PC-9 (cell line): ENCODE data around the gene BEND6. TPM values are rescaled to one million over a fixed set of nuclear protein-coding genes. Genes with fewer than 3 reads are reported as not detected.

Experiments
- BruUV-seq: library from RNA; stranded (reverse); fragments of 400-500 nt; replicated peaks from 2 replicates; lab custom pipeline; 2021; lab: Mats Ljungman, UMichigan
- CTCF ChIA-PET: fragments of 300-600 bp; sonication (Branson Sonifier 250); formaldehyde crosslinking; loops from one replicate; lab custom pipeline; 2022; ENCODE audit warnings: antibody characterized with exemption; lab: Charles Lee
- POLR2A ChIA-PET: fragments of 300-600 bp; sonication (Branson Sonifier 250); formaldehyde crosslinking; loops from one replicate; lab custom pipeline; 2022; ENCODE audit warnings: antibody characterized with exemption; ENCODE audit not compliant: unreplicated experiment; lab: Charles Lee
- DNase-seq, 2 experiments: peaks; one replicate each; pipeline versions ENCODE4 v3.0.0 to v3.0.0-alpha.2; 2015 to 2022; ENCODE audit warnings: mixed read lengths in 1 of 2
- H2AFZ ChIP-seq: fragments of 200-600 bp; sonication (generic); 2 replicates; pipeline ENCODE4 v1.8.1; 2017; ENCODE audit warnings: antibody characterized with exemption
- H3F3A ChIP-seq: fragments of 200-600 bp; sonication (generic); 2 replicates; pipeline ENCODE4 v1.8.1; 2017; ENCODE audit warnings: antibody characterized with exemption, mild to moderate bottlenecking, low read depth; ENCODE audit not compliant: insufficient read depth
- H3K27ac ChIP-seq: fragments of 200-600 bp; sonication (generic); 2 replicates; pipeline ENCODE4 v1.6.1; 2016; ENCODE audit warnings: mixed run types
- H3K27me3 ChIP-seq: fragments of 200-600 bp; sonication (generic); 2 replicates; pipeline ENCODE4 v1.6.1; 2016; ENCODE audit warnings: low read depth, mixed run types; ENCODE audit not compliant: insufficient read depth
- H3K36me3 ChIP-seq: fragments of 200-600 bp; sonication (generic); 2 replicates; pipeline ENCODE4 v1.6.1; 2016; ENCODE audit warnings: low read depth, mixed run types
- H3K4me1 ChIP-seq: fragments of 200-600 bp; sonication (generic); replicated peaks from 2 replicates; pipeline ENCODE4 v1.6.1; 2016; ENCODE audit warnings: mixed run types; ENCODE audit not compliant: insufficient read depth
- H3K4me2 ChIP-seq: fragments of 200-600 bp; sonication (generic); 2 replicates; pipeline ENCODE4 v1.6.1; 2017; ENCODE audit warnings: mixed run types
- H3K4me3 ChIP-seq: fragments of 200-600 bp; sonication (generic); 2 replicates; pipeline ENCODE4 v1.6.1; 2016; ENCODE audit warnings: mixed run types
- H3K79me2 ChIP-seq: fragments of 200-600 bp; sonication (generic); 2 replicates; pipeline ENCODE4 v1.6.1; 2017; ENCODE audit warnings: low read depth, mixed run types
- H3K9me2 ChIP-seq: fragments of 200-600 bp; sonication (generic); 2 replicates; pipeline ENCODE4 v1.8.1; 2017; ENCODE audit warnings: mild to moderate bottlenecking; ENCODE audit not compliant: insufficient read depth
- H3K9me3 ChIP-seq: fragments of 200-600 bp; sonication (generic); 2 replicates; pipeline ENCODE4 v1.8.1; 2016; ENCODE audit warnings: low read depth; ENCODE audit not compliant: insufficient read depth
- H4K20me1 ChIP-seq: fragments of 200-600 bp; sonication (generic); 2 replicates; pipeline ENCODE4 v1.8.1; 2017; ENCODE audit not compliant: insufficient read depth
- EZH2 ChIP-seq: fragments of 200-600 bp; sonication (generic); IDR thresholded peaks from 2 replicates; pipeline ENCODE4 v1.8.0; 2017; ENCODE audit warnings: antibody characterized with exemption, low read depth
- intact Hi-C: fragments of 100-400 bp; cut with micrococcal nuclease; formaldehyde crosslinking; loops from one replicate; pipeline ENCODE4 v1.10.0; 2022; ENCODE audit not compliant: unreplicated experiment
- total RNA-seq: library from RNA; stranded (reverse); gene quantifications from 2 replicates; pipeline ENCODE4 v1.2.3, GENCODE V29; 2021
- TF ChIP-seq, protein P1 (sequence below): fragments of 200-600 bp; sonication (generic); conservative IDR thresholded peaks from 2 replicates; pipeline ENCODE4 v1.6.1; 2017; ENCODE audit warnings: mixed run types, antibody characterized with exemption, mild to moderate bottlenecking, moderate library complexity

BEND6 gene
- total RNA-seq, 1 experiment from 2014 or later = 5.7 TPM

DNA sequence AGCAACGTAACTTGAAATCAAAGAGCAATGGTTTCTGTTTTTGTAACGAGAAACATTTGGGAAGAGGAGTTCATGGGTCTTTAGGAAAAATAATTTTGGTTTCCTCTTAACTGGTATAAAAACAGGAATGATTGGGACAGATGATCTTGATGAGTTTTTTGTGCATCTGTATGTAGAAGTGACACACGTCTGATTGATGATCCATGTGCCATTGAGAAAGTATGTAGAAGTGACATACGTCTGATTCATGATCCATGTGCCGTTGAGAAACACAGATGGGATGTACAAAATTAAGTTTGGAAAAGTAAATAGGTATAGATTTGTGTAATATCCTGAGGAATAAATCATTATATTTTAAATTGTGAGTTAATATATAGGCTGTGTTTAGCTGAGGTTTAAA, 93.7 kb downstream of the BEND6 start:
- H3K4me2 ChIP-seq = peak overlapping the region; percentile 26; the same call in 1 of the 2 replicates
- no peak for TF ChIP-seq EZH2
- TF ChIP-seq, protein P1, sequence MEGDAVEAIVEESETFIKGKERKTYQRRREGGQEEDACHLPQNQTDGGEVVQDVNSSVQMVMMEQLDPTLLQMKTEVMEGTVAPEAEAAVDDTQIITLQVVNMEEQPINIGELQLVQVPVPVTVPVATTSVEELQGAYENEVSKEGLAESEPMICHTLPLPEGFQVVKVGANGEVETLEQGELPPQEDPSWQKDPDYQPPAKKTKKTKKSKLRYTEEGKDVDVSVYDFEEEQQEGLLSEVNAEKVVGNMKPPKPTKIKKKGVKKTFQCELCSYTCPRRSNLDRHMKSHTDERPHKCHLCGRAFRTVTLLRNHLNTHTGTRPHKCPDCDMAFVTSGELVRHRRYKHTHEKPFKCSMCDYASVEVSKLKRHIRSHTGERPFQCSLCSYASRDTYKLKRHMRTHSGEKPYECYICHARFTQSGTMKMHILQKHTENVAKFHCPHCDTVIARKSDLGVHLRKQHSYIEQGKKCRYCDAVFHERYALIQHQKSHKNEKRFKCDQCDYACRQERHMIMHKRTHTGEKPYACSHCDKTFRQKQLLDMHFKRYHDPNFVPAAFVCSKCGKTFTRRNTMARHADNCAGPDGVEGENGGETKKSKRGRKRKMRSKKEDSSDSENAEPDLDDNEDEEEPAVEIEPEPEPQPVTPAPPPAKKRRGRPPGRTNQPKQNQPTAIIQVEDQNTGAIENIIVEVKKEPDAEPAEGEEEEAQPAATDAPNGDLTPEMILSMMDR = no peak
- no peaks in the 10 kb centered on the region for H4K20me1 ChIP-seq
- no peak overlapping the region for H2AFZ ChIP-seq
- H3F3A ChIP-seq = no peaks in the 10 kb centered on the region; the same call in 1 of the 2 replicates
- CTCF ChIA-PET = no interaction called here
- no peaks in the 10 kb centered on the region for H3K9me2 ChIP-seq
- intact Hi-C loops = no loop called here
- H3K27me3 ChIP-seq = no peaks in the 10 kb centered on the region
- H3K4me3 ChIP-seq = no peak overlapping the region
- no TSS peak for BruUV-seq
- peaks cover 20% of the 10 kb centered on the region; the same call in 1 of the 2 replicates for H3K36me3 ChIP-seq
- H3K79me2 ChIP-seq = peaks cover 22% of the 10 kb centered on the region
- no peak for DNase-seq
- POLR2A ChIA-PET = no interaction called here
- H3K4me1 ChIP-seq = peaks cover 6% of the 10 kb centered on the region; the same call in 1 of the 2 replicates
- no peaks in the 10 kb centered on the region for H3K9me3 ChIP-seq
- no peak overlapping the region for H3K27ac ChIP-seq

DNA sequence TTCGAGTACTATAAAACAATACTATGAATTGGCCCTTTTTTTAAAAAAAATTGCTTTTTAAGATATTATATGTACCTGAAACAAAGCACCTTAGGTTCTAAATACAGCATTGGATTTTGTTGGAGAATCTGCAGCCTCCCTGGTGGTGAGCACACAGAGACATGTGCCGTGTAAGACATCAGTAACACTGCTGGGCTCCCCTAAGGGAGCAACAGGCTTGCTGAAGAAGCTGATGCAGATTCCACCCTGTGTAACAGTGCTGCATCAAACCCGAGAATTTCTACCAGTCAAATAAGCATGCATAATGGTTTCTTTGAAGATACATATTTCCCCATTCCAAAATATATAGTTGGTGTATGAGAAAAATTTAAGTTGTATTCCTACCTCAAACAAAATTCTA, 108.9 kb downstream of the BEND6 start:
- no peak overlapping the region for H3K4me2 ChIP-seq
- 0 out of 2 replicates have a peak, but pooled peaks cover 7% of the 10 kb centered on the region for H3F3A ChIP-seq
- no peak overlapping the region for H3K27ac ChIP-seq
- no TSS peak for BruUV-seq
- H4K20me1 ChIP-seq = no peaks in the 10 kb centered on the region
- DNase-seq = no peak
- H3K4me1 ChIP-seq = no peaks in the 10 kb centered on the region
- POLR2A ChIA-PET = no interaction called here
- H3K9me2 ChIP-seq = no peaks in the 10 kb centered on the region; the same call in 1 of the 2 replicates
- no peaks in the 10 kb centered on the region for H3K27me3 ChIP-seq
- H3K4me3 ChIP-seq = no peak overlapping the region
- no peaks in the 10 kb centered on the region for H3K79me2 ChIP-seq
- H3K9me3 ChIP-seq = no peaks in the 10 kb centered on the region; the same call in 1 of the 2 replicates
- TF ChIP-seq, protein P1 = no peak
- TF ChIP-seq EZH2 = no peak
- H2AFZ ChIP-seq = no peak overlapping the region
- H3K36me3 ChIP-seq = no peaks in the 10 kb centered on the region
- intact Hi-C loops = no loop called here
- CTCF ChIA-PET = no interaction called here

DNA sequence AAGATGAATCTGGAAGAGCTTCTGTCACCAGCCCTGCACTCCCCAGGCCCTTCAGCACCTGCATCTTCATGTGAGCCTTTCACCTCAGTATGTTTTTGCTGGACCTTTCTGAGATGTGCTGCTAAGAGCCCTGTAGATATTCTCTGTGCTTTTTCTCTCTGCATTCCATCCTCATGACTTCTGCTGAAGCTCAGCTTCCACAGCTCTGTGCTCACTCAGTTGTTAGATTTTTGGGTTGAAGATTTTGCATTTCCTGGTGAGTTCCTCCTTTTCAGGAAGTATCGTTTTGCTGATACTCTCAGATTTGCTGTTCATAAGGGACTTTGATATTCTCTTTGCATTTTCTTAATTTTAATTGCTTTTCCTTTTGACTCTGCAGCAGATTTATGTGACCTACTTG, 109.9 kb downstream of the BEND6 start:
- intact Hi-C loops = no loop called here
- no peak for DNase-seq
- H3K79me2 ChIP-seq = no peaks in the 10 kb centered on the region
- no peak overlapping the region for H3K4me3 ChIP-seq
- H3K27me3 ChIP-seq = no peaks in the 10 kb centered on the region
- TF ChIP-seq, protein P1 = no peak
- TF ChIP-seq EZH2 = no peak
- CTCF ChIA-PET = no interaction called here
- POLR2A ChIA-PET = no interaction called here
- H2AFZ ChIP-seq = no peak overlapping the region
- H3K4me1 ChIP-seq = no peaks in the 10 kb centered on the region
- H3F3A ChIP-seq = 0 out of 2 replicates have a peak, but pooled peaks cover 7% of the 10 kb centered on the region
- no peaks in the 10 kb centered on the region; the same call in 1 of the 2 replicates for H3K9me3 ChIP-seq
- no peaks in the 10 kb centered on the region for H3K36me3 ChIP-seq
- no peaks in the 10 kb centered on the region for H4K20me1 ChIP-seq
- H3K4me2 ChIP-seq = no peak overlapping the region
- no peaks in the 10 kb centered on the region; the same call in 1 of the 2 replicates for H3K9me2 ChIP-seq
- no TSS peak for BruUV-seq
- no peak overlapping the region for H3K27ac ChIP-seq
